B cell (primary cell): ENCODE results near the gene TMEM232. TPM values are rescaled to one million over a fixed set of nuclear protein-coding genes. Genes with fewer than 3 reads are reported as not detected.

Experiments
- ATAC-seq: fragments of 200-7000 bp; cut with Tn5 transposase; one replicate; pipeline ENCODE4 v1.10.0; 2021; ENCODE audit warnings: low read depth, mild to moderate bottlenecking, moderate number of reproducible peaks, moderate library complexity
- CTCF ChIA-PET: fragments of 350-600 bp; sonication (Branson Sonifier 250); formaldehyde crosslinking; loops from one replicate; lab custom pipeline; 2021; ENCODE audit warnings: antibody characterized with exemption, inconsistent platforms; lab: Charles Lee
- POLR2A ChIA-PET: fragments of 350-600 bp; sonication (Branson Sonifier 250); formaldehyde crosslinking; loops from one replicate; lab custom pipeline; 2021; ENCODE audit warnings: antibody characterized with exemption; lab: Charles Lee
- DNase-seq: peaks from one replicate; pipeline ENCODE4 v3.0.0; 2013
- H2AFZ ChIP-seq: 2 replicates; pipeline ENCODE4 v1.6.1; 2012; ENCODE audit warnings: mild to moderate bottlenecking, low read depth, low read length; ENCODE audit not compliant: insufficient read depth, poor library complexity, severe bottlenecking
- H3K27ac ChIP-seq, 2 donors: 1 replicate in 1 of 2; 2 replicates in 1 of 2; pipeline ENCODE4 v1.5.1; 2012 to 2013; ENCODE audit warnings: low read length in 2 of 2, mild to moderate bottlenecking in 2 of 2, moderate library complexity in 1 of 2
- H3K27me3 ChIP-seq, 4 experiments: fragments of 200-600 bp in 1 of 4; sonication (generic) in 1 of 4; replicated peaks in 1 of 4; 1 replicate in 2 of 4; 2 replicates in 2 of 4; pipeline versions ENCODE4 v1.6.1 to v1.7.0; 2013 to 2016; ENCODE audit warnings: low read length in 3 of 4, mild to moderate bottlenecking in 2 of 4, mixed read lengths in 1 of 4, moderate library complexity in 1 of 4; ENCODE audit not compliant: insufficient read depth in 4 of 4, control insufficient read depth in 3 of 4; ENCODE audit errors: control extremely low read depth in 1 of 4
- H3K36me3 ChIP-seq, 2 experiments: replicated peaks in 1 of 2; 1 replicate in 1 of 2; 2 replicates in 1 of 2; pipeline versions ENCODE4 v1.6.1 to v1.7.1; 2013; ENCODE audit warnings: low read length in 1 of 2; ENCODE audit not compliant: insufficient read depth in 2 of 2, control insufficient read depth in 1 of 2; ENCODE audit errors: control extremely low read depth in 1 of 2, extremely low read depth in 1 of 2
- H3K4me1 ChIP-seq, 2 donors: fragments of 200-600 bp in 1 of 2; sonication (generic) in 1 of 2; 1 replicate in 1 of 2; 2 replicates in 1 of 2; pipeline versions ENCODE4 v1.5.1 to v1.6.1; 2013 to 2017; ENCODE audit warnings: low read length in 2 of 2; ENCODE audit not compliant: control insufficient read depth in 2 of 2, insufficient read depth in 2 of 2
- H3K4me2 ChIP-seq: replicated peaks from 2 replicates; pipeline ENCODE3; 2012; ENCODE audit warnings: mild to moderate bottlenecking, low read depth, low read length; ENCODE audit not compliant: poor library complexity, severe bottlenecking
- H3K4me3 ChIP-seq, 5 experiments: fragments of 200-600 bp in 1 of 5; sonication (generic) in 1 of 5; 1 replicate in 3 of 5; 2 replicates in 2 of 5; pipeline versions ENCODE4 v1.5.1 to v1.7.0; 2011 to 2016; ENCODE audit warnings: low read length in 4 of 5, mild to moderate bottlenecking in 4 of 5, low read depth in 2 of 5, control low read depth in 1 of 5, moderate library complexity in 1 of 5; ENCODE audit not compliant: insufficient read depth in 1 of 5; ENCODE audit errors: control extremely low read depth in 1 of 5, extremely low read depth in 1 of 5
- H3K79me2 ChIP-seq: fragments of 200-600 bp; sonication (generic); one replicate; pipeline ENCODE4 v1.6.0; 2016; ENCODE audit warnings: low read length; ENCODE audit not compliant: control insufficient read depth, insufficient read depth
- H3K9ac ChIP-seq: fragments of 200-600 bp; sonication (generic); 2 replicates; pipeline ENCODE4 v1.6.1; 2017; ENCODE audit warnings: mild to moderate bottlenecking, low read length, moderate library complexity
- H3K9me3 ChIP-seq, 3 donors: one replicate each; pipeline versions ENCODE4 v1.6.1 to v1.7.1; 2013; ENCODE audit warnings: low read length in 2 of 3; ENCODE audit not compliant: control insufficient read depth in 2 of 3, insufficient read depth in 1 of 3; ENCODE audit errors: control extremely low read depth in 1 of 3
- H4K20me1 ChIP-seq: 2 replicates; pipeline ENCODE4 v1.6.0; 2012; ENCODE audit warnings: mild to moderate bottlenecking, low read length; ENCODE audit not compliant: insufficient read depth, control insufficient read depth, poor library complexity, severe bottlenecking
- H3K27ac Mint-ChIP-seq: one replicate; pipeline ENCODE4 v1.8.0; 2021; ENCODE audit warnings: mixed read lengths
- H3K27me3 Mint-ChIP-seq: one replicate; pipeline ENCODE4 v1.8.0; 2021; ENCODE audit warnings: mixed read lengths
- H3K4me1 Mint-ChIP-seq: one replicate; pipeline ENCODE4 v1.8.0; 2021; ENCODE audit warnings: mixed read lengths
- H3K4me3 Mint-ChIP-seq: one replicate; pipeline ENCODE4 v1.8.0; 2021; ENCODE audit warnings: mixed read lengths
- H3K9me3 Mint-ChIP-seq: one replicate; pipeline ENCODE4 v1.8.0; 2022; ENCODE audit warnings: mixed read lengths; ENCODE audit not compliant: insufficient read depth
- EZH2 ChIP-seq: IDR thresholded peaks from 2 replicates; pipeline ENCODE4 v1.6.1; 2012; ENCODE audit warnings: borderline replicate concordance, low read depth, mild to moderate bottlenecking, moderate library complexity, low read length; ENCODE audit not compliant: insufficient read depth, poor library complexity, severe bottlenecking
- WGBS: methylation state at CpG from one replicate; pipeline ENCODE4 v1.1.5; 2013; ENCODE audit warnings: missing lambda C conversion rate; ENCODE audit not compliant: insufficient coverage; 5-methylcytosine and 5-hydroxymethylcytosine counted together
- intact Hi-C: fragments of 100-400 bp; cut with micrococcal nuclease; formaldehyde crosslinking; loops from one replicate; pipeline ENCODE4 v1.10.0; 2022
- polyA plus RNA-seq: library from polyadenylated mRNA; depleted of rRNA; stranded (reverse); fragments of >200 nt; gene quantifications from 2 replicates; pipeline ENCODE4 v1.2.3, GENCODE V29; 2012
- total RNA-seq, 2 donors: library from RNA; stranded (reverse); fragments of 120-200 nt in 1 of 2; gene quantifications; 1 replicate in 1 of 2; 2 replicates in 1 of 2; pipeline versions ENCODE4 v1.2.3 to v1.2.4, GENCODE V29; 2013 to 2022
- TF ChIP-seq, protein P1 (sequence below): fragments of 200-600 bp; IDR thresholded peaks from one replicate; pipeline ENCODE4 v1.8.0; 2022; ENCODE audit warnings: antibody characterized with exemption, mild to moderate bottlenecking

Gene TMEM232
- total and polyA plus RNA-seq, 2 donors (not counting 1 experiment from before 2014, with no cell fraction given) = 0.49 to 2.9 TPM

DNA sequence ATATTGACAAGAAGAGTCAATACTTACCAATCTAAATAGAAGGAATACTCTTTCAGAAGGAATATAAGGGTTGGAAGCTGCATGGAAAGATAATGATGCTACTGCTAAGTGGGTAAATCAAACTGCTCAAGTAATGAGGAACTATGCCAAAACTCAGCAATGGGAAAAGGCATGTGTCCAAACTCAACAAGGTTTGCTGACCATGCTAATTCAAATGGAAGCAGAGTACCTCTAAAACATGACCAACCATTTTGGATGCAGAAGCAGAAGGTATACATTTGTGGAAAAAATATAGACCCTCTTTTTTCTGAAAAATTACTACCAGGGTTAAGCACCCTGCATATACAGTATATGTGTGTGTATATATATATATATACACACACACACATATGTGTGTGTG, 21.1 kb downstream of the TMEM232 start:
- no peak overlapping the region for H2AFZ ChIP-seq
- no peak overlapping the region for H3K4me3 Mint-ChIP-seq
- no peaks in the 10 kb centered on the region for H3K4me1 Mint-ChIP-seq
- intact Hi-C loops = no loop called here
- H3K79me2 ChIP-seq = no peaks in the 10 kb centered on the region
- H3K9me3 Mint-ChIP-seq = no peaks in the 10 kb centered on the region
- no peak for TF ChIP-seq EZH2
- TF ChIP-seq, protein P1, sequence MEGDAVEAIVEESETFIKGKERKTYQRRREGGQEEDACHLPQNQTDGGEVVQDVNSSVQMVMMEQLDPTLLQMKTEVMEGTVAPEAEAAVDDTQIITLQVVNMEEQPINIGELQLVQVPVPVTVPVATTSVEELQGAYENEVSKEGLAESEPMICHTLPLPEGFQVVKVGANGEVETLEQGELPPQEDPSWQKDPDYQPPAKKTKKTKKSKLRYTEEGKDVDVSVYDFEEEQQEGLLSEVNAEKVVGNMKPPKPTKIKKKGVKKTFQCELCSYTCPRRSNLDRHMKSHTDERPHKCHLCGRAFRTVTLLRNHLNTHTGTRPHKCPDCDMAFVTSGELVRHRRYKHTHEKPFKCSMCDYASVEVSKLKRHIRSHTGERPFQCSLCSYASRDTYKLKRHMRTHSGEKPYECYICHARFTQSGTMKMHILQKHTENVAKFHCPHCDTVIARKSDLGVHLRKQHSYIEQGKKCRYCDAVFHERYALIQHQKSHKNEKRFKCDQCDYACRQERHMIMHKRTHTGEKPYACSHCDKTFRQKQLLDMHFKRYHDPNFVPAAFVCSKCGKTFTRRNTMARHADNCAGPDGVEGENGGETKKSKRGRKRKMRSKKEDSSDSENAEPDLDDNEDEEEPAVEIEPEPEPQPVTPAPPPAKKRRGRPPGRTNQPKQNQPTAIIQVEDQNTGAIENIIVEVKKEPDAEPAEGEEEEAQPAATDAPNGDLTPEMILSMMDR = no peak
- H3K4me1 ChIP-seq = no peaks in the 10 kb centered on the region
- H3K9ac ChIP-seq = no peak overlapping the region
- no peaks in the 10 kb centered on the region for H4K20me1 ChIP-seq
- no peak overlapping the region for H3K4me3 ChIP-seq
- CTCF ChIA-PET = no interaction called here
- H3K27me3 ChIP-seq = no peaks in the 10 kb centered on the region
- H3K27ac Mint-ChIP-seq = no peak overlapping the region
- DNase-seq (no peak), ATAC-seq (no peak)
- POLR2A ChIA-PET = no interaction called here
- H3K9me3 ChIP-seq = no peaks in the 10 kb centered on the region
- no peaks in the 10 kb centered on the region for H3K36me3 ChIP-seq
- no peak overlapping the region for H3K27ac ChIP-seq
- H3K4me2 ChIP-seq = no peak overlapping the region
- peaks cover 8% of the 10 kb centered on the region for H3K27me3 Mint-ChIP-seq

DNA sequence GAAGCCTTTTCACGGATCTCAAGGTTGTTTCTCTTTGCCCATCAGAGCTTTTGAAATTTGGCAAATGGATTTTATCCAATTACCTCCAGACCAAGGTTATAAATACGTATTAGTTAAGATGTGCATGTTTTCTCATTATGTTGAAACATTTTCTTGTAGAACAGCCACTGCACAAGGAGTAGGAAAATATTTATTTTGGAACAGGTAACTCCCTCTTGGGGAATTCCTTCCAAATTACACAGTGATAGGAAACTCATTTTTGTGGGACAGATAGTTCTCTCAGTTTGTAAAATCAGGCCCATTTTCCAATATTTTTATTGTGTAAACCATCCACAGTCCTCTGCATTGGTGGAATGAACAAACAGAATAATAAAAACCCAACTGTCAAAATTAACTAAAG, 23.0 kb downstream of the TMEM232 start:
- H3K4me1 Mint-ChIP-seq = no peaks in the 10 kb centered on the region
- Histone ChIP-seq H3K27ac (no peak overlapping the region), H3K79me2 (no peaks in the 10 kb centered on the region), H3K27me3 (no peaks in the 10 kb centered on the region), H3K4me2 (no peak overlapping the region), H2AFZ (no peak overlapping the region), H3K4me3 (no peak overlapping the region), H3K4me1 (no peaks in the 10 kb centered on the region), H3K9ac (no peak overlapping the region), H3K9me3 (no peaks in the 10 kb centered on the region), H4K20me1 (no peaks in the 10 kb centered on the region), H3K36me3 (no peaks in the 10 kb centered on the region)
- H3K27me3 Mint-ChIP-seq = no peaks in the 10 kb centered on the region
- ATAC-seq (no peak), DNase-seq (no peak)
- intact Hi-C loops = no loop called here
- ChIA-PET POLR2A (no interaction called here), CTCF (no interaction called here)
- no CpG with 5 or more reads among the region's 2 CpGs for WGBS
- H3K4me3 Mint-ChIP-seq = no peak overlapping the region
- TF ChIP-seq EZH2 = no peak
- TF ChIP-seq, protein P1 = no peak
- no peak overlapping the region for H3K27ac Mint-ChIP-seq
- no peaks in the 10 kb centered on the region for H3K9me3 Mint-ChIP-seq
